ENCODE results near the gene PRR15L.

- no peak for TF ChIP-seq POLR2AphosphoS5 (IDR thresholded peaks at IDR 0.05)
- TF ChIP-seq CTCF (IDR thresholded peaks at IDR 0.05) = no peak
- TF ChIP-seq POLR2A (IDR thresholded peaks at IDR 0.05) = peak in 1 of 4 donors; percentile 40
These were observed 5.3 kb downstream of the PRR15L start for GRCh38 chr17:47952171-47953021.

All from upper lobe of left lung (tissue), 4 donors.